Central memory CD8-positive, alpha-beta T cell (primary cell): ENCODE results near the gene CITED4.
A peak's percentile ranks its signal among the peaks of the same experiment; 100 is the strongest.

ENCODE experiments used
- ATAC-seq: fragments of 150-1000 bp; cut with Tn5 transposase; replicated peaks from 2 replicates; pipeline ENCODE4 v1.10.0; 2022; ENCODE audit warnings: mild to moderate bottlenecking, moderate FRiP score, moderate number of reproducible peaks; ENCODE audit not compliant: poor library complexity, severe bottlenecking; ENCODE audit errors: extremely low read depth
- DNase-seq, 2 donors: peaks; one replicate each; pipeline ENCODE4 v3.0.0; 2021; ENCODE audit warnings: low spot score in 2 of 2
- H3K27ac Mint-ChIP-seq: one replicate; pipeline ENCODE4 v1.8.0; 2022; ENCODE audit warnings: low read depth, mild to moderate bottlenecking, moderate library complexity, mixed read lengths
- H3K27me3 Mint-ChIP-seq: one replicate; pipeline ENCODE4 v1.8.0; 2022; ENCODE audit warnings: mixed read lengths
- H3K36me3 Mint-ChIP-seq: one replicate; pipeline ENCODE4 v1.8.0; 2022; ENCODE audit warnings: mild to moderate bottlenecking, moderate library complexity, mixed read lengths; ENCODE audit not compliant: insufficient read depth
- H3K4me1 Mint-ChIP-seq: one replicate; pipeline ENCODE4 v1.8.0; 2022; ENCODE audit warnings: mixed read lengths
- H3K4me3 Mint-ChIP-seq: one replicate; pipeline ENCODE4 v1.8.0; 2022; ENCODE audit warnings: mild to moderate bottlenecking, moderate library complexity, mixed read lengths
- H3K9me3 Mint-ChIP-seq: one replicate; pipeline ENCODE4 v1.8.0; 2022; ENCODE audit warnings: mixed read lengths

Gene CITED4

DNA sequence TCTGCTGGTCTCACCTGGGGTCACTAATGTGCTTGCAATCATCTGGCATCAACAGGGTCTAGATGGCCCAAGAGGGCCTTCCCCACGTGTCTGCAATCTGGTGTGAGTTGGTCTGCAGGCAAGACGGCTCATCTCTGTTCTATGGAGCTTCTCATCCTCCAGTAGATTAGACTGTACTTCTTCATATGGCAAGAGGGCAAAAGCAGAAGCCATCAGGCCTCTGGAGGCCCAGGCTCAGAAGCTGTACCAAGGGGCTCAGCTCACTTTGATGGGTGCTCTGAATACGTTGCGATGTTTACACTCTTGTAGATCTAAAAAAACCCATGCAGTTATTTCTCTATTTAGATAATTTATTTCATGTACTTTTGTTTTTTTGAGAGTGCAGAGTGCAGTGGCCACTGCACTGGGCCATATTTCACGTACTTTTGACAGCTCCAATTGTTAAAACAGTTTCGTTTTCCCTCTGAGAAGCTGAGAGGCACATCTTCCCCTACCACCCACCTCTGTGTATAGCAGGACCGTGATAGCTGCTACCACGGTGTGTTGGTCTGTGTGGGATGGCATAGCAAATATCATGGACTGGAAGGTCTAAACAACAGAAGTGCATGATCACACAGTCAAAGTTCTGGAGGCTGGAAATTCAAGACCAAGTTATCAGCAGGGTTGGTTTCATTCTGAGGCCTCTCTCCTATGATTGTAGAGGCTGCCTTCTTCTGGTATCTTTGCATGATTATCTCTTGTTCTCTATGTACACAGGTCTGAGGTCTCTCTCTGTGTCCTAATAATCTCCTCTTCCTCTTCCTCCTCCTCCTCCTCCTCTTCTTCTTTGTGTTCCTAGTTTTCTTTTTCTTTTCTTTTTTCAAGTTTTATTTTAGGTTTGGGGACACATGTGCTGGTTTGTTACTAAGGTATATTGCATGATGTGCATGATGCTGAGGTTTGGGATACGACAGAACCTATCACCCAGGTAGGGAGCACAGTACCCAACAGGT, 17.0 kb downstream of the CITED4 start:
- H3K36me3 Mint-ChIP-seq, result no peaks in the 10 kb centered on the region
- DNase-seq, result no peak
- no peaks in the 10 kb centered on the region for H3K27me3 Mint-ChIP-seq
- no peaks in the 10 kb centered on the region for H3K9me3 Mint-ChIP-seq
- H3K4me1 Mint-ChIP-seq, result peaks cover 18% of the 10 kb centered on the region
- ATAC-seq, result no peak
- H3K4me3 Mint-ChIP-seq, result no peak overlapping the region
- peak overlapping the region; percentile 42 for H3K27ac Mint-ChIP-seq

DNA sequence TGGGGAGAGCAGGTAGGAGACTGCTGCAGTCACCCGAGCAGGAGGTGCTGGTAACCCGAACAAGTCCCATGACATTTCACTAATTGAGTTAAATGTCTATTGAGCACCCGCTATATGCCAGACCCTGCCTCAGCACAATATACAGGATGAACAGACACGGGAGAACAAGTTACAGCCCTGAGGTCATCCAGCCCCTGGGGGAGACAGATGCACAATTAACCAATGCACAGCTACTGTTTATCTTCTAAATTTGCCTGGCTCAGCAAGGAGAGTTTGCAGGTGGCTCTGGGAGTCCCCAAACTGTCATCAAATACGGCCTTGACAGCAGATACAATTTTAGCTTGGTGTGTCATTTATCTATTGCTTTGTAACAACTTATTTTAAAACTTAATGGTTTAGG, 18.1 kb downstream of the CITED4 start:
- H3K27ac Mint-ChIP-seq, result no peak overlapping the region
- no peaks in the 10 kb centered on the region for H3K27me3 Mint-ChIP-seq

DNA sequence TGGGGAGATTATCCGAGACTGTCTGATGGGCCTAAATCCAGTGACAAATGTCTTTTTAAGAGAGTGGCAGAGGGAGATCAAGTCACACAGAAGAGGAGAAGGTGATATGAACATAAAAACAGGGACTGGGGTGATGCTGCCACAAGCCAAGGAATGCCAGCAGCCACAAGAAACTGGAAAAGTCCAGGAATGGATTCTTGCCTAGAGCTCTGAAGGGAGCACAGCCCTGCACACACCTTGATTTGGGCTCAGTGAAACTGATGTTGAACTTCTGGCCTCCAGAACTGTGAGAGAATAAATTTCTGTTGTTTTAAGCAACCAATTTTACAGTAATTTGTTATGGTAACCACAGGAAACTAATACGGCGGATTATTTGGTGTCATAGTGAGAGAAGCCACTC, 19.5 kb downstream of the CITED4 start:
- DNase-seq (no peak), ATAC-seq (no peak)
- H3K4me3 Mint-ChIP-seq, result no peak overlapping the region
- H3K36me3 Mint-ChIP-seq, result no peaks in the 10 kb centered on the region
- peaks cover 12% of the 10 kb centered on the region for H3K4me1 Mint-ChIP-seq
- no peaks in the 10 kb centered on the region for H3K9me3 Mint-ChIP-seq
- H3K27me3 Mint-ChIP-seq, result no peaks in the 10 kb centered on the region
- H3K27ac Mint-ChIP-seq, result no peak overlapping the region

More for the DNA sequence above, 18.1 kb downstream of the CITED4 start:
- ATAC-seq, result no peak
- H3K4me1 Mint-ChIP-seq, result peaks cover 12% of the 10 kb centered on the region
- H3K4me3 Mint-ChIP-seq, result no peak overlapping the region
- DNase-seq, result no peak
- H3K9me3 Mint-ChIP-seq, result no peaks in the 10 kb centered on the region
- no peaks in the 10 kb centered on the region for H3K36me3 Mint-ChIP-seq

DNA sequence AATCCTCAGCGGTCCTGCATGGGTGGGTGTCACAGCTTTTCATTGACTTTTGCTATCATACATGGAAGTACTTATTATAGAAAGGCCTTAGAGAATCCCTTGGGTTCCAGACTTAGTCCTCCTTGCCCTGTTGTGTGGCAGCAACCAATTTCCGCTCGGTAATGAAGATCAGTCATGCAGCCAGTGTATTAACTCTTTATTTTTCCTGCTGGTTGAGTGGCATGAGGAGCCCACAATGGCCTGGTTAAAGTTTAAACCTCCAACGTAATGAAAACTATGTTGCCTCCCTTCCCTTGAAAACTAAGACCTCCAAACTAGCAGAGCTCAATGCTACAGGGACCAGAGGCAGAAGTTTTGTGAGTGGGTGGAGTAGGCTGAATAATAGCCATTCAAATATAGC, 20.0 kb downstream of the CITED4 start:
- H3K9me3 Mint-ChIP-seq, result no peaks in the 10 kb centered on the region
- ATAC-seq (no peak), DNase-seq (no peak)
- H3K4me1 Mint-ChIP-seq, result peaks cover 12% of the 10 kb centered on the region
- no peaks in the 10 kb centered on the region for H3K27me3 Mint-ChIP-seq
- H3K27ac Mint-ChIP-seq, result no peak overlapping the region
- H3K36me3 Mint-ChIP-seq, result no peaks in the 10 kb centered on the region
- H3K4me3 Mint-ChIP-seq, result no peak overlapping the region

DNA sequence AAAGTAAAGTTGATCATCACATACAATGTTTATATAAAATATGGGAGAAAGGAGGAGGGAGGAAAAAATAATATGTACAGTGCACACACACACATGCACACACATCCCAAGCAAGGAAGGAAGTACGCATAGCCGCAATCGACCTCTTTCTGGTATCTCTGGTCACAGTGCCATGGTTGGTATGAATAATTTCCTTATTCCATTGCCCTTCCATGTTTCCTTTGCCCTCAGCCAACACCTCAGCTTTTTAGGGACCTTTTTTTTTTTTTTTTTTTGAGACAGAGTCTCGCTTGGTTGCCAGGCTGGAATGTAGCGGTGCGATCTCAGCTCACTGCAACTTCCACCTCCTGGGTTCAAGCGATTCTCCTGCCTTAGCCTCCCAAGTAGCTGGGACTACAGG, 20.6 kb downstream of the CITED4 start:
- ATAC-seq (no peak), DNase-seq (no peak)
- Mint-ChIP-seq H3K4me3 (no peak overlapping the region), H3K4me1 (peaks cover 12% of the 10 kb centered on the region), H3K27me3 (no peaks in the 10 kb centered on the region), H3K27ac (no peak overlapping the region), H3K9me3 (no peaks in the 10 kb centered on the region), H3K36me3 (no peaks in the 10 kb centered on the region)

DNA sequence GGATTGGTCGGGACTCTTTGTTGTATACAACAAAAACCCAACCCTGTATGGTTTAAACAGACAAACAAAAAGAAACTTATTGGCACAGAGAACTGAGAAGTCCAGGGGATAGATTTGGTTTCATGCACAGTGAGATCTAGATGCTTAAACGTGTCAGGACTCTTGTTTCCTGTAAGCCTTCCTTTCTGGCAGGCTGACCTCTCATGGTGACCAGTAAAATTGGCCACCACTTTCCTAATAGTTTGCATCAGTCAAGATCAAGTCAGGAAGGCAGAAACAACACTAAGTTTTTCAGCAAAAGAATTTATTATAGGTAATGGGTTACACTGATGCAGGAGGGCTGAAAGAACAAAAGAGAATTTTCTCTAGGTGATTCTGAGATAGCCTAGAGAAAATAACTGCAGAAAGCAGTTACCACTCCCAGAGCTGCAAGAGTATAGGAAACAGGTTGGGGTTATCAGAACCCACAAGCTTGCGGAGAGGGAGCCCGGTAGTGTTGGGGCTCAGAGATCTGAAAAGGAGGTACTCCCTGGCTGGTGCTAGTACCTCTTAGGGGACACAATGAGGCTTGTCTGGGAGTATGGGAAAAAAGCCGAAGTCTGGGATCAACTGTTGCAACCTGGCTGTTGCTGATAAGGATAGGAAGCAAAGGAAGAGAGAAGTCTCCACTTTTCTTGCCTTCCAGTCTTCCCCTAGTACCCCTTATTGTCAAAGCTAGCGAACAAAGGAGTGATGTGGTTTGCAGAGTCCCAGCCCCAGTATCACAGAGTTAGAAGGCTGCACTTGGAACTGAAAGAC, 21.4 kb downstream of the CITED4 start:
- Mint-ChIP-seq H3K27ac (no peak overlapping the region), H3K4me1 (peaks cover 11% of the 10 kb centered on the region), H3K4me3 (no peak overlapping the region), H3K27me3 (no peaks in the 10 kb centered on the region), H3K36me3 (no peaks in the 10 kb centered on the region), H3K9me3 (no peaks in the 10 kb centered on the region)
- peak; percentile 49 for ATAC-seq
- DNase-seq, result no peak

DNA sequence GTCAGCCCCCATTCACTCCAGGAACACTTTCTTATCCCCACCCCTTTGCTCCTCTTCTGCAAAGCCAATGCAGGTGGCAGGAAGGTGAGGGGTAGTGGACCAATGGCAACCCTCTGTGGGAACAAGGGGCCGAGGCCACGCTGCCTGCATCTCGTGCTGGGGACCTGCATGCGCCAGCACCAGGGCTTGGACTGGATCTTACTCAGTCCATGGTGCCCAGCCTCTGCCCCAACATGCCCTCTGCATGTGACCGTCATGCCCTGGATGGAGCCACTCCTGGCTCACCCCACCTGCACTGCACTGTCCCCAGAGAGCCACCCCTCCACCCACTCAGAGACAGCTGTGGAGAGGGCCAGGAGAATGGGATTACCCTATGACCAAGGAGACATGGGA, 22.2 kb downstream of the CITED4 start:
- ATAC-seq (no peak), DNase-seq (no peak)
- H3K27ac Mint-ChIP-seq, result no peak overlapping the region
- H3K4me3 Mint-ChIP-seq, result no peak overlapping the region
- H3K27me3 Mint-ChIP-seq, result no peaks in the 10 kb centered on the region
- H3K9me3 Mint-ChIP-seq, result no peaks in the 10 kb centered on the region
- H3K4me1 Mint-ChIP-seq, result peaks cover 5% of the 10 kb centered on the region
- no peaks in the 10 kb centered on the region for H3K36me3 Mint-ChIP-seq

DNA sequence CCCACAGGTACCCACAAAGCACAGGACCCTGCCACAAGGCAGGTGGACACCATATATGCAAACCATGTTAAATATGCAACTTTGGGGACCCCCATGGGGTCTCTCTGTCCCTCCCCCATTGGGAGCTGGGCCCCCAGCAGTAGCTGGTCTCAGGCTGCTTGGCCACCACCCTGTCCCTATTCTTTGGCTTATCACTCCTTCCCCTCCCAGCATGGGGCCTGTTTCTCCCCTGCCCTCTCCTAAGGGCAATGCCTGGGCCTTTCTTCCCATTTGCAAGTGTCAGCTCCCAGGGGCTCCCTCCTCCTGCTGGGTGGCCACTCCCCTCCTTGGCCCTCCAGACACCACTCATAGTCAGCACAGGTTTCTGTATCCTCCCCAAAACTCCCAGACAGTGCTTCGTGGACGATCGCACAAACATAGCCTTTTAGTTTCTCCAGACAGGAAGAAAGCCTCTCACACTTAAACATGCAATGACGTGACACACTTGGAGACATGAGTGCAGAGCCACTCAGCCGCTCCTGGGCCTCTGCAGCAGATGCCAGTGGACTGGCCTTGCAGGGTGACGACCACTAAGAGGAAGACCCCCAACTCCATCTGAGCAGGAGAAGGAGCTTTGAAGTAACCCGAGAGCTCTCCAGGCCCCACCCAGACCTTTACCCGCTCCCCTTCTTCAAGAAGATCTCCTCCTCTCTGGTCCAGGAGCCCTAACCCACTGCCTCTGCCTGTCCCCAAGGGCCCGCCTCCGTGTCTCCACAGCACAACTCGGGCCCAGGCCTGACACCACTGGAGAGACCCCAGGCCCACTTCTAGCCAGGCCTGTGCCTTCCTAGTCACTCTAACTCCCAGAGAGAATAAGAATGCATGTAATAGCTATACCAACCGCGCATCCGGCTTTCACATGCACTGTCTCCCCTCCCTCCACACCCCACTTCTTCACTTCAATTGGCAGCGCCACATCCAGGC, 22.9 kb downstream of the CITED4 start:
- Mint-ChIP-seq H3K36me3 (no peaks in the 10 kb centered on the region), H3K4me1 (peaks cover 5% of the 10 kb centered on the region), H3K9me3 (no peaks in the 10 kb centered on the region), H3K27ac (no peak overlapping the region), H3K27me3 (no peaks in the 10 kb centered on the region), H3K4me3 (no peak overlapping the region)
- DNase-seq (no peak), ATAC-seq (no peak)

DNA sequence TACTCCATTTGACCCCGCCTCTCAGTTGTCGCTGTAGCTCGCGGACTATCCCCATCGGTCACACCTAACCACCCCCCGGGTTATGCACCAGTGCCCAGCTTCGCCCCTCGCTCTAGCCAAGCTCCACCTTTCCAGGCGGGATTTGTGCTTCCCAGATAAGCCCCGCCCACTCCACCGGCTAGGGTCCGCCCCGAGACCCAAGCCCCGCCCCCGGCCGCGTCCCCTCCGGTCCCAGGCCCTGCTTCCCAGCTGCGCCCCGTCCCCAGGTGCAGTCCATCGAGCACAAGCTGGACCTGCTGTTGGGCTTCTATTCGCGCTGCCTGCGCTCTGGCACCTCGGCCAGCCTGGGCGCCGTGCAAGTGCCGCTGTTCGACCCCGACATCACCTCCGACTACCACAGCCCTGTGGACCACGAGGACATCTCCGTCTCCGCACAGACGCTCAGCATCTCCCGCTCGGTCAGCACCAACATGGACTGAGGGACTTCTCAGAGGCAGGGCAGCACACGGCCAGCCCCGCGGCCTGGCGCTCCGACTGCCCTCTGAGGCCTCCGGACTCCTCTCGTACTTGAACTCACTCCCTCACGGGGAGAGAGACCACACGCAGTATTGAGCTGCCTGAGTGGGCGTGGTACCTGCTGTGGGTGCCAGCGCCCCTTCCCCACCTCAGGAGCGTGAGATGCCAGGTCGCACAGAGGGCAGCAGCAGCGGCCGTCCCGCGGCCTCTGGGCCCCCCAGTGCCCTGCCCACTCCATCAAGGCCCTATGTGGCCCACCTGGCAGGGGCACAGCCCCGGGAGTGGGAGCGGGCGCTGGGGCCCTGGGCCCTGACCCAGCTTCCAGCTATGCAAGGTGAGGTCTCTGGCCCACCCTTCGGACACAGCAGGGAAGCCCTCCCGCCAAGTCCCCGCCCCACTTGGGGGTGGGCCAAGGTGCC, 23.9 kb downstream of the CITED4 start:
- Mint-ChIP-seq H3K27ac (no peak overlapping the region), H3K27me3 (no peaks in the 10 kb centered on the region), H3K36me3 (no peaks in the 10 kb centered on the region), H3K9me3 (no peaks in the 10 kb centered on the region), H3K4me1 (peaks cover 5% of the 10 kb centered on the region), H3K4me3 (no peak overlapping the region)
- ATAC-seq, result no peak
- DNase-seq, result no peak

DNA sequence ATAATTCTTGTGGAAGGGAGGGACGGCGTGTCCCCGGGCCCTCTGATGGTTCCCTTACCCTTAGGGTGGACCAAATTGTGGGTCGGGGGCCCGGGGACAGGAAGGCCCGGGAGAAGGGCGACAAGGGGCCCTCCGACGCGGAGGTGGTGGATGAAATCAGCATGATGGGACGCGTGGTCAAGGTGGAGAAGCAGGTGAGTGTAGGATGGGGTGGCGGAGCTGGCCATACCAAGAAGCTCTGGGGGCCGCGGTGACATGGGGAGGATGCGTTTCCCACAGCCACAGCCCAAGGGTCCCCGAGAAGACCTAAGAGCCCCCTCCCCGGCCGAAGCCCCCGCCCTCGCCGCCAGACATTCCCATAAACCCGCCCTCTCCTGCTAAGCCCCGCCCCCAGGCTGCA, 24.6 kb downstream of the CITED4 start:
- H3K9me3 Mint-ChIP-seq, result no peaks in the 10 kb centered on the region
- ATAC-seq, result no peak

DNA sequence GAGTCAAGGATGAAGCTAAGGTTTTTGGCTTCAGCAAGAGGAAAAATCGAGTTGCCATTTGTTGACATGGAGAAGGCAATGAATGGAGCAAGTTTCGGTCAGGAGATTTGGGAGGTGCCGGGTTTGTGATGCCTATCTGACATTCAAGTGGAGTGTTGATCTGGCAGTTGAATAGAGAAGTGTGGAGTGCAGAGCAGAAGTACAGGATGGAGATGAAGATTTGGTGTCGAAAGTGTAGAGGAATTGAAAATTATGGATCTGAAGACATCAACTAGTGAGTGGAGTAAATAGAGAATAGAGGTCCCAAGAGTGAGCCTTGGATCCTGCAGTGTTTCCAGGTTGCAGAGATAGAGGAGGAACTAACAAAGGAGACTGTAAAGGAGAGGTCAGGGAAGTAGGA, 25.9 kb downstream of the CITED4 start:
- H3K4me3 Mint-ChIP-seq, result no peak overlapping the region
- H3K9me3 Mint-ChIP-seq, result no peaks in the 10 kb centered on the region
- no peaks in the 10 kb centered on the region for H3K27me3 Mint-ChIP-seq
- H3K4me1 Mint-ChIP-seq, result peaks cover 5% of the 10 kb centered on the region
- ATAC-seq, result no peak
- H3K36me3 Mint-ChIP-seq, result peaks cover 3% of the 10 kb centered on the region
- H3K27ac Mint-ChIP-seq, result no peak overlapping the region
- DNase-seq, result no peak

More for the DNA sequence above, 24.6 kb downstream of the CITED4 start:
- peaks cover 5% of the 10 kb centered on the region for H3K4me1 Mint-ChIP-seq
- H3K27me3 Mint-ChIP-seq, result no peaks in the 10 kb centered on the region
- DNase-seq, result no peak
- H3K36me3 Mint-ChIP-seq, result no peaks in the 10 kb centered on the region
- H3K27ac Mint-ChIP-seq, result no peak overlapping the region
- H3K4me3 Mint-ChIP-seq, result no peak overlapping the region
